NCI-H2227 treated with DMSO at 0.1 percent for 48 hours (cell line): Measurements from ENCODE around the gene ANK2.
"Not testable (repeated sequence)": the region's sequence is repeated elsewhere in the genome, so short reads cannot be mapped to it uniquely, and the experiment has no call there.

Source experiments
- DNase-seq: peaks from one replicate; lab custom pipeline; 2025; lab: John Stamatoyannopoulos, UW

Gene ANK2

GRCh38 chr4:113209652-113210320 lies 160.3 kb downstream of the ANK2 start:
- no peak for DNase-seq

- DNase-seq = no peak
Measured at GRCh38 chr4:113212613-113213012, 163.2 kb downstream of the ANK2 start.

GRCh38 chr4:113221990-113222389 lies 172.5 kb downstream of the ANK2 start:
- DNase-seq = no peak

GRCh38 chr4:113222471-113222870 lies 173.0 kb downstream of the ANK2 start:
- DNase-seq = no peak

- DNase-seq = no peak
Measured at GRCh38 chr4:113223001-113223400, 173.5 kb downstream of the ANK2 start.

GRCh38 chr4:113232194-113232593 lies 182.7 kb downstream of the ANK2 start:
- no peak for DNase-seq

- no peak for DNase-seq
Measured at GRCh38 chr4:113236916-113237315, 187.5 kb downstream of the ANK2 start.

- DNase-seq = no peak
Measured at GRCh38 chr4:113243312-113243711, 193.9 kb downstream of the ANK2 start.

- not testable (repeated sequence) for DNase-seq
Measured at GRCh38 chr4:113244747-113245146, 195.3 kb downstream of the ANK2 start.

- DNase-seq = no peak
Measured at GRCh38 chr4:113248320-113248719, 198.9 kb downstream of the ANK2 start.

- no peak for DNase-seq
Measured at GRCh38 chr4:113255628-113256027, 206.2 kb downstream of the ANK2 start.

- no peak for DNase-seq
Measured at GRCh38 chr4:113256946-113257345, 207.5 kb downstream of the ANK2 start.

GRCh38 chr4:113260688-113261087 lies 211.2 kb downstream of the ANK2 start:
- DNase-seq = no peak

- no peak for DNase-seq
Measured at GRCh38 chr4:113263274-113263673, 213.8 kb downstream of the ANK2 start.

GRCh38 chr4:113270520-113271319 lies 221.3 kb downstream of the ANK2 start:
- no peak for DNase-seq

GRCh38 chr4:113272523-113272922 lies 223.1 kb downstream of the ANK2 start:
- DNase-seq = no peak

- DNase-seq = no peak
Measured at GRCh38 chr4:113273721-113274220, 224.3 kb downstream of the ANK2 start.

- DNase-seq = no peak
Measured at GRCh38 chr4:113276464-113277170, 227.2 kb downstream of the ANK2 start.

GRCh38 chr4:113278324-113278934 lies 229.0 kb downstream of the ANK2 start:
- DNase-seq = peak; percentile 43

- no peak for DNase-seq
Measured at GRCh38 chr4:113285501-113285900, 236.0 kb downstream of the ANK2 start.

- no peak for DNase-seq
Measured at GRCh38 chr4:113288257-113288656, 238.8 kb downstream of the ANK2 start.

- no peak for DNase-seq
Measured at GRCh38 chr4:113288696-113289095, 239.2 kb downstream of the ANK2 start.
